HG03135 (cell line): Measurements from ENCODE around the gene HACD1.

ENCODE experiments used
- ATAC-seq: cut with Tn5 transposase; IDR thresholded peaks from one replicate; pipeline ENCODE4 v1.9.1; 2021; ENCODE audit warnings: mild to moderate bottlenecking, moderate library complexity; ENCODE audit not compliant: unreplicated experiment

The HACD1 gene, protein sequence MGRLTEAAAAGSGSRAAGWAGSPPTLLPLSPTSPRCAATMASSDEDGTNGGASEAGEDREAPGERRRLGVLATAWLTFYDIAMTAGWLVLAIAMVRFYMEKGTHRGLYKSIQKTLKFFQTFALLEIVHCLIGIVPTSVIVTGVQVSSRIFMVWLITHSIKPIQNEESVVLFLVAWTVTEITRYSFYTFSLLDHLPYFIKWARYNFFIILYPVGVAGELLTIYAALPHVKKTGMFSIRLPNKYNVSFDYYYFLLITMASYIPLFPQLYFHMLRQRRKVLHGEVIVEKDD

GRCh38 chr10:17617031-17617911 lies at the start of gene HACD1:
TSS of gene HACD1 (minus strand) at chr10:17617374. CDS start at chr10:17617339, 35 bp downstream.
- ATAC-seq = peak; percentile 72

DNA sequence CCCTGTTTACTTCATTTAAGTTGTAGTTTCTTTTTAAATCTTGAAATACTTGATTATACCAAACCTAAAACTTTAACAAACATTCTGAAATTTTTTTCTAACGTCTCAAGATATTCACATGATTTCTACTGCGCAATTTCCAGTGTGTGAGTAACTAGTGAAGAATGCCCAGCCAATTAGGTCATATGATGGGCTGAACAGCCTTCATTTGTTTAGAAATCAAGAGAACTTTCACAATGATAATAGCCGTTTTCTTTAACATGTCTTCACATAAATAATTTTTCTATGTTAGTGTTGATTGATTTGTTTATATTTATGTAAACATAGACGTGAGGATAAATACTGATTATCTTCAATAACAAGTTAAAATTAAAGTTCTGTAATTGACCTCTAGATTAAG lies 48.6 kb upstream of the HACD1 start:
- no peak for ATAC-seq

DNA sequence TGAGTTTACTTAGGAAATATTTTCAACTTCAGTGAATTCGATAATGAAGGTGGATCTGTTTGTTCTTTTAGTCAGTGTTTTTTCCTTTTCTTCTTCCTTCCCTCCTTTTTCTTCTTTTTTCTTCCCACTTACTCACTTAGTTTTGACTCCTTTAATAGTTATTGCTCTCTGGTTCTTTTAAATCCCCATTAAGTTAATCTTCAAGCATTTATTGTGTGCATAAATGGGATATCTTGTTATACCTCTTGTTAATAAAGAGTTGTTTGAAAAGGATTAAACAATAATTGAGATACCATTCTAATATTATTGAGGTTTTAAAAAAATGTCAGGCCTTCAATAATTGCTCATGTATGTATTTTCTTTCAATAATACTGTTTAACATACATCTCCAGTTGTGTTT lies 46.3 kb upstream of the HACD1 start:
- ATAC-seq = no peak

DNA sequence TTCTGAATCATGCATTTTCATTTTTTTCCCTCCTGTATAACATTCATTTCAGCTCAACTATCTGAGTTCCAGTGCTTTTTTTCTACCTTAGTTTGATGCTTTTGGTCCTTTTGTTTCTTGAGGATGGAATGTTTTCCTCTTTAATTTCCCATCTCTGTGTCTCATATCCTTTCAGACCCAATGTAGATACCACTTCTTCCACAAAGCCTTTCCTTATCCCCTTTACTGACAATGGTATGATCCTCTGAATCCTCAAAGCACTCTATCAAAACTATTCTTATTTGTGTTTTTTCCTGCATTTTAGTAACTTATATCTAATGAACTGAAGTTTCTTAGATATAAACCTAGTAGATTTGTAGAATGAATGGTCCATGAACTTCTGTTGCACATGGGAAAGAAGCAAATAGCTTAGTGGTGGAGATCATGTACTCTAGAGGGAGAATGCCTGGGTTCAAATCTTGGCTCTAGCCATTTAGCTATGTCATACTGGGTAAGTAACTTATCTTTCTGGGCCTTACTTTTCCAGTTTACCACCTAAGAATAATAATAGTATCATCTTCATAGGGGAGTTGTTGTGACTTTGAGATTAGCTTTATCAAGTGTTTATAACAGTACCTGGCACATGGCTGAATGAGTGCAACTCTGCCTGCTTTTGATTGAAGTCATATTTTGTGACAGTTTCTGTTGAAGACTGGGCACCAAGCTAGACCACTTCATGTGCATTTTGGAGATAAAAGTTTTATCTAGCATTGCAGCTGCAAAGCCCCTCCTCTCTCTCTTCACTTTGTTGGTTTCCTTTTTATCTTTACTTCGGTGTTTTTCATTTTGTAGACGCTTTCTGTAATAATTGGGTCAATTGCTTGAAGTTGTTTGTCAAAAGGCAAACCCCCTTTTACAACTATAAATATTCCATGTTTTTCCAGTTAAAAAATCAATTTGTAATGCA lies 45.3 kb upstream of the HACD1 start:
- no peak for ATAC-seq

GRCh38 chr10:17661510-17661909 lies 44.3 kb upstream of the HACD1 start:
- ATAC-seq = no peak

DNA sequence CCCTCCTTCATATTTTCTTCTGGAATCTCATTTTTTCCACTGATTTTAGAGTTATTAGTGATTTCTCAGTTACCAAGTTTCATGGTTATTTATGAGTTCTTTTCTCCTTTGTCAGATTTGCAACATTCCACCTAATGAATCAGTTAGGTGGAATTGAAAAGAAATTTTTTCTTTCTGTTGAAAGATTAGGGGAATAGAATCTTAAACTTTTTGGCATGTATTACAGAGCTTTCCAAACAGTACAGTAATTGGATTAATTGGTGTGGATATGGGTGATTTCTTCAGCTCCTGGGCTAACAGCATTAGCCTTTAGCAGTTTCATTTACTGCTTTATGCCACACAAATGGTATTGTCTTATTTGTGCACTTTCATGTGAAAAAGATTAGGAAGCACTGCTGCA lies 43.7 kb upstream of the HACD1 start:
- no peak for ATAC-seq

DNA sequence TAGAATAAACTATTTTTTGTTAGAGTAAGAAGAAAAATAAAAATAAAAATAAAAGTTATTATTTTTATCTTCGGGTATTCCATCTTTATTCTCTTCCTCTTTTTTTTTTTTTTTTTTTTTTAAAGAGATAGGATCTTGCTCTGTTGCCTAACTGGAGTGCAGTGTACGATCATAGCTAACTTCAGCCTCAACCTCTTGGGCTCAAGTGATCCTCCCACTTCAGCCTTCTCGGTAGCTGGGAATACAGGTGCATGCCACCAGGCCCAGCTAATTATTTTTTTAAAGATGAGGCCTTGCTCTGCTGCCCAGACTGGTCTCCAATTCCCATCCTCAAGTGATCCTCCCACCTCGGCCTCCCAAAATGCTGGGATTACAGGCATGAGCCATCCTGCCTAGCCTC lies 42.2 kb upstream of the HACD1 start:
- ATAC-seq = no peak

DNA sequence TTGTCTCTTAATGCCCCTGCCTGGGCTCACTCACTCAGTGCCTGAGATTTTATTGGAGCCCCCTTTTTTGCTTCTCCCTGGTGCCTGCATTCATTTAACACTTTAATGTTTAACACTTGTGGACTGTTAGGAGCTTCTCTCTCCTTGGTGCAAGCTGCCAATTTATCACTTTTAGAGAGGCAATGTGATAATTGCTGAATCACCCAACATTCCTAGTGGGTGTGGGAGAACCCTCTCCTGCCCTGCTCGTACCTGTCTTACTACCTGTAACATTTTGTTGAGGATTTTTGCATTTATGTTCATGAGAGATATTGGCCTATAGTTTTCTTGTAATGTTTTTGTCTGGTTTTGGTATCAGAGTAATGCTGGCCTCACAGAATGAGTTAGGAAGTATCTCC lies 39.9 kb upstream of the HACD1 start:
- ATAC-seq = no peak

DNA sequence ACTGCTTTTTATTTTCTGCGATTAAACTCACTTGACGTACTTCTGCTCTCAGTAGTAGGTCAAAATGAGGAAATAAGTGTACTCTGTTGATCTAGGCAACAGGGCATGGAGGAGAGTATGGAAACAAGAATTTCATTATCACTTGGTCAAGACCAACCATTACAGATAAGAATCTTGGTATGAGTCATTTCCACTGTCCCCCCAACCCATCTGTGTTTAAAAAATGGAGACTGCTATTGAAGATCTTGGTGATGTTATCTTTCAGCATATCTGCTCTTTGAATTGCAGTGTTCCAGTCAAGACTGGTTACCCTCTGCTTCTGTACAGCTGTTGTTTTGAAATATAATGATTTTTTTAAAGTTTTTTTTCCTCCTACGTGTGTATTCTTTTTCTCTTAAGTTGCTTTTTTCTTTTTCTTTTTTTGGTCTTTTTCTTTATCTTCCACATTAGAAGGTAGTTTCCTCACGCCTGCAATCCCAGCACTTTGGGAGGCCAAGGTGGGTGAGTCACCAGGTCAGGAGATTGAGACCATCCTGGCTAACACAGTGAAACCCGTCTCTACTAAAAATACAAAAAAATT lies 38.5 kb upstream of the HACD1 start:
- peak; percentile 94 for ATAC-seq

DNA sequence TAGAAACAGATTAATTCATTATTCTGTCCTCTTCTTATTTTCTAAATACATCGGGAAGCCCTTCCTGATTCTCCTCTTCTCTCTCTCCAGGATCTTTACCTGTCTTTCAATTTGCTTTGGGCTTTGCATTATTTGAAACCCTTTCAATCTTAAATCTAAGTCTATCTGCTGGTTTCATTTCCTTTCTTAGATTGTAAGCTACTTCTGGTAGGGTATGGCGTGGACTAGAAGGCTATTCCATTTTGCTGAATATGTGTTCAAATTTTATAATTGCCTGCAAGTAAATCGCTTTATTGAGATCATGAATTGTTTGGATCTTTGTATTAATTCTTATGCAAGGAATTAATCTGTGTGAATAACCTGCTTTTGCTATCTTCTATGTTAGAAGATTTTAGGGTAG lies 37.8 kb upstream of the HACD1 start:
- no peak for ATAC-seq

DNA sequence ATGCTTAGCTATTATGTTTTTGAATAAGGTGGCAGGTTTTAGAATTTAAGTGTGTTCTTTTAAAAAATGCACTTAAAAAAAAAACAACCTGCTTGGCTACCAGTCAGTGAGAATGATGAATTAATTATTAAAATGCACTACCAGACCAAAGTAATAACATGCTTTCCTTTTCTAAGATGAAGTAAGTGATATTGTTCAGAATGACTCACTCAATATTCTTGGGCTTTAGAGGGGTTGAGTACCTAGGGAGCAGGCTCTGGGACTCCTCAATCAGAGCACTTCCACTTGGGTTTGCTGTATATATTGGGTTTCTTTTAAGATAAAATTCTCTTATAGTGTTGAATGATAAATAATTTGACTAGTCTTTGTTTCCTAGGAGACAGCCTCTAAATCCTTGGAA lies 35.4 kb upstream of the HACD1 start:
- no peak for ATAC-seq

DNA sequence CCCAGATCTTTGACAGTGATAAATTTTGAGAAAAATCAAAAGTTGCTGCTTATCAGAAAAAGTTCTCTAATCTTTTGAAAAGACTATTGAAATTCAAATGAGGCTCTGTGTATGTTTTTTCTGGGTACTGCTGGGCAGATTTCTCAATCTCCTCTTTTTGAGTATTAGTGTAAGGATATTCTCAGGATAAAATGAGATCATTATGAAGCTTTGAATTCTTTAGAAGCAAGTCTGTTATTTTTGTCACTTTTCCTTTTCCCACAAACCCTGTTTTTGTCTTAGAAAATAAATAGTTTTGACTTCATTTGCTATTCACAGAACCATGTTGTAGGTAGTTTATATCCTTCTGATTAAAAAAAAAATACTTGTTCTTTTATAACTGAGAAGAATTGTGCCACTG lies 34.7 kb upstream of the HACD1 start:
- ATAC-seq = no peak

- no peak for ATAC-seq
Observed at GRCh38 chr10:17650416-17650815, 33.2 kb upstream of the HACD1 start.

DNA sequence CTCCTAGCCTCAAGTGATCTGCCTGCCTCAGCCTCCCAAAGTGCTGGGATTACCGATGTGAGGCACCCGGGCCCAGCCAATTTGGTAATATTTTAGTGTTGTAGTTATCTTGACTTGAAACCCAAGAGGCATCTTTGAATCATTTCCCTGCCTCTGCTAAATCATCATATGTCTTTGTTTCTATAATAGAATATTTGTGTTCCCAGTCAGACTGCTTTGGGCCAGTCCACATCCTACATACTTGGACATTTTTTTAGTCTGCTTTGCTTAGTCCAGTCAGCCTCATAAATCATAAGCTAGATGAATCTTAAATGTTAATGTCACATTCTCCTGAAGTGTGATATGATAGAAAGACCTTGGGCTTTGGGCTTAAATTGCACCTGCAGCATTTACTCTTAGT lies 32.7 kb upstream of the HACD1 start:
- ATAC-seq = no peak

DNA sequence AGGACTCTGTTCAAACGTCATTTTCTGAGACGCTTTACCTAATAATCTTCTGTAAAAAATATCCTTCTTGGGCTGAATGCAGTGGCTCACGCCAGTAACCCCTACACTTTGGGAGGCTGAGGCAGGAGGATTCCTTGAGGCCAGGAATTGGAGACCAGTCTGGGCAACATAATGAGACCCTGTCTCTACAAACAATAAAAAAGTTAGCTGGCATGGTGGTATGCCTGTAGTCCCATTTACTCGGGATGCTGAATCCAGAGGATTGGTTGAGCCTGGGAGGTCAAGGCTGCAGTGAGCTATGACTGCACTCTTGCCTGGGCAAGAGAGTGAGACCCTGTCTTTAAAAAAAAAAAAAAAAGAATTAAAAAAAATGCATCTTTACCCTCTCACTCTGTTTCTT lies 31.9 kb upstream of the HACD1 start:
- no peak for ATAC-seq

GRCh38 chr10:17648243-17649035 lies 31.3 kb upstream of the HACD1 start:
- ATAC-seq = no peak

DNA sequence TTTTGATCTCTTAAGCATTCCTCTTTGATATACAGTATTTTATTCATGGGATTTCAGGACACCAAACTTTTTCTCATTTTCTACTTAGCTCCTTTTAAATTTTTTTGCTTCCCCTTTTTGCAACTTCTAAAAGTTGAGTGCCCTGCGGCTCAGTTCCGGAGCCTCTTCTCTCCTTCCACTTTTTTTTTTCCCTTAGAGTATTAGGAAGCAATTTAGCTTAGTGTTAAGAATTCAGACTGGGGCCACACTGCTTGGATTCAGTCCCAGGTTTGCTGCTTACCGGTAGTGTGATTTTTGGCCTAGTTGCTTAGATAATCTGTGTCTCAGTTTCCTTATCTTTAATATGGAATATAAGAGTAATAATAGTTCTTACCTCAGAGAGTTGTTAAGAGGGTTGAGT lies 30.2 kb upstream of the HACD1 start:
- no peak for ATAC-seq

GRCh38 chr10:17645621-17646345 lies 28.6 kb upstream of the HACD1 start:
- no peak for ATAC-seq

DNA sequence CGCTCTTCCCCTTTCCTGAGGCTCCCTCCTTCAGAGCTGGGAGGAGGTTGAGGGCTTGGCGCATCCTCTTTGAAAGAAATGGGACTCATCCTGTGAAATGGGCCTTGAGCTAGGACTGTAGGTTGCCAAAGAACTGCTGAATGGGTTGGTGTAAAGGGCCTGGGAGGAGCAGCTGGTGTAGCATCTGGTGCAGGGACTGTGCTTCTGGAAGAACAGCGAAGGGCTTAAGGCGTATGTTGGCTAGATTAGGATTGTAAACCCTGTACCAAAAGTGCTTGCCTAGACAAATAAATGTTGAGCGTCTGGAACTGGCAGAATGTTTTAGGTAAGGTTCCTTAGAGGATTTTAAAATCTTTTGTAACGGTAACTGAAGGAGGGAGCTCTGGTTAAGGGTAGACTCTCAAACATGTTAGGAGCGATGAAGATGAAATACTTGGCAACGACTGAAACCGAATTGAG lies 27.3 kb upstream of the HACD1 start:
- peak; percentile 30 for ATAC-seq
